Testis (tissue), 3 donors: ENCODE results near the gene MDGA2. TPM values are rescaled to one million over a fixed set of nuclear protein-coding genes. Genes with fewer than 3 reads are reported as not detected.

Source experiments
- DNase-seq: peaks from one replicate; pipeline ENCODE4 v3.0.0-alpha.2; 2019
- H3K27ac ChIP-seq, 2 donors: fragments of 200-600 bp; sonication (generic); one replicate each; pipeline ENCODE4 v1.5.1; 2019
- H3K27me3 ChIP-seq: fragments of 200-600 bp; sonication (generic); one replicate; pipeline ENCODE4 v1.5.1; 2019
- H3K36me3 ChIP-seq: fragments of 200-600 bp; sonication (generic); one replicate; pipeline ENCODE4 v1.5.1; 2017; ENCODE audit warnings: low read depth; ENCODE audit errors: missing control alignments
- H3K4me1 ChIP-seq: fragments of 200-600 bp; sonication (generic); one replicate; pipeline ENCODE4 v1.5.1; 2019
- H3K4me3 ChIP-seq, 2 donors: fragments of 200-600 bp; sonication (generic); one replicate each; pipeline ENCODE4 v1.5.1; 2017 to 2019
- H3K9me3 ChIP-seq: fragments of 200-600 bp; sonication (generic); one replicate; pipeline ENCODE4 v1.5.1; 2017
- CTCF ChIP-seq, 3 experiments: fragments of 450-650 bp in 2 of 3; fragments of 200-600 bp in 1 of 3; sonication (generic) in 1 of 3; IDR thresholded peaks; one replicate each; pipeline ENCODE4 v1.5.1; 2016 to 2019; ENCODE audit warnings: antibody characterized with exemption in 3 of 3, mild to moderate bottlenecking in 2 of 3, moderate library complexity in 1 of 3
- POLR2A ChIP-seq: fragments of 450-650 bp; IDR thresholded peaks from one replicate; pipeline ENCODE4 v1.6.1; 2017; ENCODE audit warnings: antibody characterized with exemption, mild to moderate bottlenecking, moderate library complexity
- WGBS, 2 donors: methylation state at CpG; one replicate each; pipeline ENCODE4 v1.1.5; 2018; 5-methylcytosine and 5-hydroxymethylcytosine counted together
- intact Hi-C: fragments of 100-400 bp; cut with DNase I; formaldehyde crosslinking; loops from one replicate; pipeline ENCODE4 v1.15.1; 2023; ENCODE audit warnings: low total_unique reads
- polyA plus RNA-seq: library from polyadenylated mRNA; stranded (reverse); fragments of 350-450 nt; fragmentation: Illumina TruSeq; extraction: RNeasy Lipid Tissue Mini Kit (QIAGEN cat#74804); gene quantifications from one replicate; pipeline ENCODE4 v1.2.3, GENCODE V29; 2014; ENCODE audit warnings: low read depth, low replicate concordance; ENCODE audit not compliant: insufficient read depth
- total RNA-seq, 2 donors: library from RNA; depleted of rRNA; stranded (reverse); fragments of >200 nt; gene quantifications; one replicate each; pipeline ENCODE4 v1.2.3, GENCODE V29; 2016

Gene MDGA2
- total and polyA plus RNA-seq, 3 donors from 2014 or later = 3.9 to 11.6 (median 8.4) TPM

DNA sequence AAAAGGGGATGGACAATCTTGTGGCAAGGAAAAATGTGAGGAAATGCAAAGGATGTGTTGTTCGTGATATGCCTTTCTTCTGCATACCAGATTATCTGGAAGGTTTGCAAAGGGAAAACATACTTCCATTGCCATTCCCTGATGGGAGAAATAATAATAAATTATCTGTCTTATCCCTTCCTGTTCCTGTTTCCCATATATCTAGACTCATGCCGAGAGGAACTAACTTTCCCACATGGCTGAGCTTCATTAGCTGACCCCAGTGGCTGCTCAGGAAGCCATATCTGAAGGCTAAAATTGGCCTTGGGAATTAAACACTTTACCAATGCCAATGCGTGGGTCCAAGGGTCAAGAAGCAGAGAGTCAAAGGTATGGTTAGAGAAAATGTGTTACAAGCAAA lies 439.8 kb downstream of the MDGA2 start:
- Histone ChIP-seq H3K9me3 (no peaks in the 10 kb centered on the region), H3K4me1 (no peaks in the 10 kb centered on the region), H3K27me3 (no peaks in the 10 kb centered on the region), H3K4me3 (no peak overlapping the region), H3K27ac (no peak overlapping the region), H3K36me3 (no peaks in the 10 kb centered on the region)
- no peak for TF ChIP-seq POLR2A
- TF ChIP-seq CTCF (IDR thresholded peaks at IDR 0.05) = no peak
- intact Hi-C loops = no loop called here
- DNase-seq = no peak
- 43 to 63% methylated on average over 3 of the region's 3 CpGs for WGBS, 2 donors

- no peak for DNase-seq
- no peak overlapping the region for H3K27ac ChIP-seq
- H3K4me1 ChIP-seq = no peaks in the 10 kb centered on the region
- WGBS, 2 donors = 34 to 39% methylated on average over 5 of the region's 5 CpGs
- TF ChIP-seq POLR2A = no peak
- no peak for TF ChIP-seq CTCF (IDR thresholded peaks at IDR 0.05)
- intact Hi-C loops = no loop called here
- no peaks in the 10 kb centered on the region for H3K36me3 ChIP-seq
- no peak overlapping the region for H3K4me3 ChIP-seq
- no peaks in the 10 kb centered on the region for H3K27me3 ChIP-seq
- no peaks in the 10 kb centered on the region for H3K9me3 ChIP-seq
These were observed 448.4 kb downstream of the MDGA2 start for GRCh38 chr14:47226877-47227520.

GRCh38 chr14:47223656-47224055 lies 451.7 kb downstream of the MDGA2 start:
- no peak for TF ChIP-seq CTCF (IDR thresholded peaks at IDR 0.05)
- no peak for TF ChIP-seq POLR2A
- Histone ChIP-seq H3K27ac (no peak overlapping the region), H3K9me3 (no peaks in the 10 kb centered on the region), H3K4me3 (no peak overlapping the region), H3K27me3 (no peaks in the 10 kb centered on the region), H3K36me3 (no peaks in the 10 kb centered on the region), H3K4me1 (no peaks in the 10 kb centered on the region)
- no peak for DNase-seq
- intact Hi-C loops = no loop called here
- 91 to 92% methylated on average over 4 of the region's 4 CpGs for WGBS, 2 donors

GRCh38 chr14:47220096-47220495 lies 455.3 kb downstream of the MDGA2 start:
- Histone ChIP-seq H3K9me3 (no peaks in the 10 kb centered on the region), H3K27ac (no peak overlapping the region), H3K4me1 (no peaks in the 10 kb centered on the region), H3K36me3 (no peaks in the 10 kb centered on the region), H3K4me3 (no peak overlapping the region), H3K27me3 (no peaks in the 10 kb centered on the region)
- intact Hi-C loops = no loop called here
- TF ChIP-seq POLR2A (no peak), CTCF (IDR thresholded peaks at IDR 0.05) (no peak)
- DNase-seq = no peak
- 88 to 94% methylated on average over 2 of the region's 2 CpGs for WGBS, 2 donors

DNA sequence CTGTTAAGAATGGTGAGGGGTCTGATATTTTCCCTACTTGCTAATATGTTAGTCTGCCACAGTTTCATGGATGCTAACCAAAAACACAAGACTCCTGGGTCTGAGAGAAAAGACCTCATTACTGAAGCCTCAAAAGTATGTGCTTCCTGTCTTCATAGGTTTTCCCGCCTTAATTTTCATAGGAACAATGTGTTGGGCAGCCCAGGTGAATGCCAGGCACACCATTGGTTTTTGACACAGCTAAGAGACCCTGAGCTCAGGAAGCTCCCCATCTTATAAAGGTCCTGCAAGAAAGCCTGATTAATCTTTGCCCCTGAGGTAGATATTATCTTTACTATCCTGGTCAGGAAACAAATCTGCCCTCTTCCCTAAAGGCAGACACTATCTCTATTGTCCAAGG lies 464.1 kb downstream of the MDGA2 start:
- no peak for TF ChIP-seq CTCF (IDR thresholded peaks at IDR 0.05)
- TF ChIP-seq POLR2A = no peak
- WGBS, 2 donors = 89 to 93% methylated on average over 1 of the region's 1 CpG
- H3K27me3 ChIP-seq = no peaks in the 10 kb centered on the region
- no peaks in the 10 kb centered on the region for H3K36me3 ChIP-seq
- intact Hi-C loops = no loop called here
- no peaks in the 10 kb centered on the region for H3K4me1 ChIP-seq
- no peaks in the 10 kb centered on the region for H3K9me3 ChIP-seq
- DNase-seq = no peak
- H3K4me3 ChIP-seq = no peak overlapping the region
- no peak overlapping the region for H3K27ac ChIP-seq
